GM10266 (cell line): ENCODE data around the gene KLRF1.

ENCODE experiments used
- DNase-seq: peaks from one replicate; pipeline ENCODE4 v3.0.0; 2012; ENCODE audit errors: extremely low spot score
- TF ChIP-seq, protein P1 (sequence below): IDR thresholded peaks from 2 replicates; pipeline ENCODE4 v1.5.1; 2012; ENCODE audit warnings: mild to moderate bottlenecking, low read depth; ENCODE audit not compliant: control insufficient read depth, insufficient read depth; ENCODE audit errors: missing control alignments

Gene KLRF1

DNA sequence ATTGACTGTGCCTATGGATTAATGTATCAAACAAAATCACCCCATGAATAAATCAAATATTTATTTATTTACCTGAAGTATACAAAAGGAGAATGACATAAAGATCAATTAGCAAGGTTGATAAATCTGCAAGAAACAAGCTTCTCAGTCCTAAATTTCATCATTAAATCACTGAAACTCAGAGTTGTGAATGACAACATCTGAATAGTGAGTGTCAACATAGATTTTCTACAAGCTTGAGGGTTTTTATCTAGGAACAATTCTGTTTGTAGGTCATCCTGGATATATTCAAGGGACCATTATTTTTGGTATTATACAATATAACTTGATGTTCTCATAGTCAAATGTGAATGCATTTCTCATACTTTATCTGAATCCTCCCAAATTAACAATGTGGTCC lies 17.4 kb upstream of the KLRF1 start:
- TF ChIP-seq, protein P1, sequence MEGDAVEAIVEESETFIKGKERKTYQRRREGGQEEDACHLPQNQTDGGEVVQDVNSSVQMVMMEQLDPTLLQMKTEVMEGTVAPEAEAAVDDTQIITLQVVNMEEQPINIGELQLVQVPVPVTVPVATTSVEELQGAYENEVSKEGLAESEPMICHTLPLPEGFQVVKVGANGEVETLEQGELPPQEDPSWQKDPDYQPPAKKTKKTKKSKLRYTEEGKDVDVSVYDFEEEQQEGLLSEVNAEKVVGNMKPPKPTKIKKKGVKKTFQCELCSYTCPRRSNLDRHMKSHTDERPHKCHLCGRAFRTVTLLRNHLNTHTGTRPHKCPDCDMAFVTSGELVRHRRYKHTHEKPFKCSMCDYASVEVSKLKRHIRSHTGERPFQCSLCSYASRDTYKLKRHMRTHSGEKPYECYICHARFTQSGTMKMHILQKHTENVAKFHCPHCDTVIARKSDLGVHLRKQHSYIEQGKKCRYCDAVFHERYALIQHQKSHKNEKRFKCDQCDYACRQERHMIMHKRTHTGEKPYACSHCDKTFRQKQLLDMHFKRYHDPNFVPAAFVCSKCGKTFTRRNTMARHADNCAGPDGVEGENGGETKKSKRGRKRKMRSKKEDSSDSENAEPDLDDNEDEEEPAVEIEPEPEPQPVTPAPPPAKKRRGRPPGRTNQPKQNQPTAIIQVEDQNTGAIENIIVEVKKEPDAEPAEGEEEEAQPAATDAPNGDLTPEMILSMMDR, result no peak
- no peak for DNase-seq

DNA sequence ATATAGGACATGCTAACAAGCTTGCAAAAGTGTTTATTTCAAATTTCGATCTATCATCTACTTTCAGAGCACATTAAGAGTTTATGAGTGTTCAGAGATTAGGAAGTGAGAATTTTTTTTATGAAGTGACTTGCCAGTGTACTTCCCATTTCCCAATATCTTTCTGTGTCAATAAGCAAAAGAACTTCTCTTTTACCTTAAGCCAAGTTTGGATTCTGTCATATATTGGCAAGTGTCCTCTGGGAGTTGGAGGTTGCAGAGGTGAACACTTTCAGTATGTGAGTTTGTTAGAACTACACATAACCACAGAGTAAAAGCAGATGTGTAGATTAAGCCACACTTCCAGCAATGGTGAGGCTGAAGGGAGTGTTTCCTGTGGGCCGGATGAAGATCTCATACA lies 16.6 kb upstream of the KLRF1 start:
- no peak for DNase-seq
- TF ChIP-seq, protein P1, result no peak

DNA sequence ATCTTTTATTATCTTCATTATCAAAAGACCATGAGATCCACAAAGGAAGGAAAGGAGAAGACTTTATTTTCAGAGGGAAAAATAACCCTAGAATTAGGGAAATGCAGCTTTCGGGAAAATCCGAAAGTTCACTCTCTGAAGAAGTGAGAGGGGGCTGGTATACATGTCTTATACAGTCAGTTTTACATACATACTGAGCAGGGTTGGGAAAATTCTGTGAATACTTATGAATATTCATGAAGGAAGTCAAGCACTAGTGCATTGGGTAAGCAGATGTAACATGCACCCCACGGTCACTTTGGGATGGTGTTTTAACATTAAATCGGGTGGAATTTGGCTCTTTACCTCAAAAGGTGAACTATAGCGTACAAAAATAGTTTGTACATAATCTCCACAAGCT lies 15.7 kb upstream of the KLRF1 start:
- TF ChIP-seq, protein P1, result no peak
- no peak for DNase-seq

DNA sequence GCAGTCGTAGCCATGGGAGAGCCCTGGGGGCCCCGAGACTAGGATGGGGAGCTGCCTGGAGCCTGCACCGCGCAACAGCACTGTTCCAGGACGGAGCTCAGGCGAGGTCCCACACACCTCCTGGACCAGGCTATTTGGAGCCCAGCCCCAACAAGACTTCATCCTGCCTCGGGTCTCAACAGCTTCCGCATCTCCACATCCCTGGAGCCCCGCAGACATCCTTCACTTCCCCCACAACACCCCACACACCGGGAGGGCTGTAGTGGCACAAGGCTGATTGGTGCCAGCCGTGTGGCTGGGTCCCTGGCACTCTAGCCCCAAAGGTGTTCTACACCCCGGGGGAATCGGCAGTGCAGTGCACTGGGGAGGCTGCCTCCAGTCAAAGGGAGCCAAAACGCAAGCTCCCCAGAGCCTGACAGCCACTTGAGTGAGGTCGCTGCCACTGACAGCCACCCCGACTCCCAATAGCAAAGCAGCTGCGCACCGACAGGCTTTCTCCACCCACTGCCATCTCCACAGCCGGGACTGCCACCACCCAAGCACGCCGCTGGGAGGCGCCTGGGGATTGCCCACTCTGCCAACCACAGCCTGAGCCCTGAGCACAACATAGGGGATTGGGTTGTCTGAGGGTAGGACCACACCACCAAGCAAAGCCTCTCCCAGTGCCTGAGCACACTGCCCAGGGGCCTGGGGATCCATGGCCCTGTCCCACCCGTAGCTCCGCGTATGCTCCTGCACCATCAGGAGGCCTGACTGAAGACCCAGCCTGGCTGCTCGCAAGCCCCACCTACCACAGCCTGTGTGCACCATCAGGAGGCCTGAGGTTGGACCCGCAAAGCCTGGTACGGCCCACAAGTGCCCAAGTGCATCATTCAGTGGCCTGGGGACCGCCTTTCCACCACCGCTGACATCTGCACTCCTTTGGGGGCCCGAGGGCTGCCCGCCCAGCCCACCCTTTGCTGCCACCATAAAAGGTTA lies 13.2 kb upstream of the KLRF1 start:
- peak; percentile 79 for DNase-seq

DNA sequence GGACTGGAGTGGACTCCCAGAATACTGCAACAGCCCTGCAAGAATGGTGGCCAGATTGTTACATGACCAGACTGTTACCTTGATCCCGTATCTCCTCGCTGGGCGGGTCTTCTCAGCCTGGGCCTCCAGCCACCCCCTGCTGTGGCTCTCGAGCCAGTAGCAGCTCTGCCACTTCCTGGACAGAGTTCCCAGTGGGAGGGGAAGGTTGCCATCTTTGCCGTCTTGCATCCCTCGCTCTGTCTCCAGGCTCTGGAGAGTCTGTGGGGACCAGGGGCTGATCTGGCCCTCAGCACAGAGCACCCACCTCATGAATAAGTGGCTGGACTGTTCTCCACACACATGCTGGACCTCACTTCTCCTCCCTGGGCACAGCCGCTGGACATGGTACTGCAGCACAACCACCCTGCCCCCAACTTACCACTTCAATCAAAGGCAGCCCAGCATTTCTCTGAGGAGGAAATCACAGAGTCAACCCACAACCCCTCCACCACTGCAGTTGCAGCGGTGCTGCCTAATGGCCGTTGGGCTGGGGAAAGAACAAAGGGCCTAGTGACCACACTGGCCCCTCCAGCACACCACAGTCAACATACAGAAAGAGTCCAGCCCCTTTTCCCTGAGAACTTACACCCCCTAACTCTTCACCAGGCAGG lies 6.9 kb upstream of the KLRF1 start:
- TF ChIP-seq, protein P1, result no peak
- DNase-seq, result no peak

More for the DNA sequence above, 13.2 kb upstream of the KLRF1 start:
- TF ChIP-seq, protein P1, result peak; percentile 95

DNA sequence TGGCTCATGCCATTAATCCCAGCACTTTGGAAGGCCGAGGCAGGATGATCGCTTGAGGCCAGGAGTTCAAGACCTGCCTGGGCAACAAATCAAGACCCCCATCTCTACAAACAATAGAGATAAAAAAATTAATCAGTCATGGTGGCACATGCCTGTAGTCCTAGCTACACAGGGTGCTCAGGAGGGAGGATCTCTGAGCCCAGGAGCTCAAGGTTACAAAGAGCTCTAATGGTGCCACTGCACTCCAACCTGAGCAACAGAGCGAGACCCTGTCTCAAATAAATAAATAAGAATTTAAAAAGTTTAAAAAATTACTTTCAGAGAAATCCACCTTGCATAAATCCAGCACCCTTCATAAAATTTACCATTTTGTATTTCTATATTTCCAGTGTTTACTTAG lies 2.2 kb downstream of the KLRF1 start:
- TF ChIP-seq, protein P1, result no peak
- DNase-seq, result no peak

DNA sequence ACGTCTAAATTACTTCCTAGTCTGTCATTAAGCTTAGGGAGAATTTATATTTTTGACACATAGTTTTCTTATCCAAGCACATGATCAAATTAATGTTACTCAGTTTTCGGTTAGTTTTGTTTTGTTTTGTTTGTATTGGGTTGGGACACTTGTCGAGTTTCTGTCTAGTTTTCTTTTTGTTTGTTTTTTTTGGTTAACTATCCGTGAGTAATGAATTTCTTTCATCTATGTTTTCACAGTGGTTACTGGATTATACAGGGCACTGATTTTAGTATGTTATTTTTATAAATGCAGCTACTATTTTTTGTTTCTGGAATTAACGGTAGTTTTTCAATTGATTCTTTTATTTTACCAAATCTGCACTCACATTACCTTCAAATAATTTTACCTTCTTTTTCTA lies 2.7 kb downstream of the KLRF1 start:
- no peak for DNase-seq
- TF ChIP-seq, protein P1, result no peak
